Upper lobe of left lung (tissue), 4 donors: Measurements from ENCODE around the gene PRR23A.

Experiments used
- CTCF ChIP-seq, 6 experiments: fragments of 450-650 bp in 4 of 6; fragments of 200-600 bp in 2 of 6; sonication (generic) in 2 of 6; IDR thresholded peaks; one replicate each; pipeline ENCODE4 v1.5.1; 2016 to 2019; ENCODE audit warnings: antibody characterized with exemption in 6 of 6
- POLR2AphosphoS5 ChIP-seq, 2 donors: sonication (generic); formaldehyde crosslinking; IDR thresholded peaks; one replicate each; pipeline ENCODE4 v1.5.1; 2017; ENCODE audit warnings: antibody characterized with exemption in 2 of 2

DNA sequence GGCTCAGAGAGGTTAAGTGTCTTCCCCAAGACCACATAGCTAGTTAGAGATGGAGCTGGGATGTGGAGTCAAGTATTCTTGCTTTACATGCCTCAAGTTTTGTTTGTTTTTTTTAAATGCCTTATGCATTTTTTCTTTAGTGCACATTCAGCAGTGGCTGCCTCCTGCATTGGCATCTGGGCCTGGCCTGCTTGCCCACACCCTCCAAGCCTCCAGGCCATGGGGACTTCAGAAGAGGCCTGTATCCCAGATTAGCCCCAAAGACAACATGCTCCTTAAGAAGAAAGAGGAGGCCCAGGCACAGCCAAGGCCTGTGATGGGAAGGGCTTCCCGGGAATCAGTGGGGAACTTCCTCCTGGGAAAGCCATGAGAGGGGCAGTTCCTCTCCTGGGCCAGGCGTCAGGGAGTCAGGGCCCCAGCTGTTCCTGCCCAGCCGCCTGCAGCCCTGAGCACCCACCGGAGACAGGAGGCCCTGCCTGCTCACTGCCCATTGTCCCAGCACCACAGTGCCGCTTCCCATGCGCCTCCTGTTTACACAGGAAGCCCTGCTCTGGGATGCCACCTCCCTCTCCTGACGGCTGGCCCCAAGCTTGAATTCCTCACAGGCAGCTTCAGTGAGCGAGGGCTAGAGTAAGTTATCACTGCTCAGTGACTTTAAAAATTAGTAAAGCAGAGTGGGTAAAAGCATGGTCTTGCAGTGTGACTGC is 43.1 kb downstream of the PRR23A start:
- TF ChIP-seq CTCF (IDR thresholded peaks at IDR 0.05) = no peak
- TF ChIP-seq POLR2AphosphoS5 (IDR thresholded peaks at IDR 0.05) = no peak
